AG20443 (cell line): ENCODE data around the gene HPSE2.

Experiments used
- DNase-seq: peaks from one replicate; pipeline ENCODE4 v3.0.0; 2012; ENCODE audit warnings: low spot score, mixed read lengths

HPSE2 gene

GRCh38 chr10:98489561-98490481 lies 745.8 kb downstream of the HPSE2 start:
- peak; percentile 43 for DNase-seq

- DNase-seq = no peak
Observed at GRCh38 chr10:98488669-98489430, 746.8 kb downstream of the HPSE2 start.

- no peak for DNase-seq
Observed at GRCh38 chr10:98487649-98488048, 748.0 kb downstream of the HPSE2 start.

- DNase-seq = peak; percentile 86
Observed at GRCh38 chr10:98486421-98486820, 749.2 kb downstream of the HPSE2 start.

- peak; percentile 34 for DNase-seq
Observed at GRCh38 chr10:98485959-98486358, 749.7 kb downstream of the HPSE2 start.

- no peak for DNase-seq
Observed at GRCh38 chr10:98483658-98484057, 752.0 kb downstream of the HPSE2 start.

GRCh38 chr10:98482096-98482495 lies 753.6 kb downstream of the HPSE2 start:
- no peak for DNase-seq

DNA sequence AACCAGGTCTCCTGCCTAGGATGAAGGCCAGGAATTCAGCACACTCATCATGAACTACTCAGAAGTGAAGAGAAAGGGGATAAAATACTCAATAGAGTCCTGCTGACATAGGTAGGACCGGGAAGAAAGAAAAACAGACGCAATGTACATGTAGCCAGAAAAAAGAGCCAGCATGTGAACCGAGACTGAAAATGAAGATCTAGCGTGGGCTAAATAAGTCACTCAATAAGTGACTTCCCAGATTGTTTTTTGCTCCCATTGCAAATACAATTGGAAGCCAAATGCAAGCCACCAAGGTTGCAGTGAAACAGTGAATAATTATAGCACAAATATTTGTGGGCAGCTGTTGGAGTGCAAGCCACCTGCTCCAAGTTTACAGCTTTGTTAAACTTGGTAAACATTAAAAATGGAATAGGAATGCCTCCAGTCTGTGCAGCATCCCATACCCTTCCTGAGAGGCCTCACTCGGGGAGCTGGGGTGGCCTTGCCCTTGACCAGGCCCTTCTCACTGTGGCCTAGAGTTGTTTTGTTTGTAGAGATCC lies 754.2 kb downstream of the HPSE2 start:
- no peak for DNase-seq

GRCh38 chr10:98478430-98479222 lies 757.0 kb downstream of the HPSE2 start:
- peak; percentile 29 for DNase-seq

DNA sequence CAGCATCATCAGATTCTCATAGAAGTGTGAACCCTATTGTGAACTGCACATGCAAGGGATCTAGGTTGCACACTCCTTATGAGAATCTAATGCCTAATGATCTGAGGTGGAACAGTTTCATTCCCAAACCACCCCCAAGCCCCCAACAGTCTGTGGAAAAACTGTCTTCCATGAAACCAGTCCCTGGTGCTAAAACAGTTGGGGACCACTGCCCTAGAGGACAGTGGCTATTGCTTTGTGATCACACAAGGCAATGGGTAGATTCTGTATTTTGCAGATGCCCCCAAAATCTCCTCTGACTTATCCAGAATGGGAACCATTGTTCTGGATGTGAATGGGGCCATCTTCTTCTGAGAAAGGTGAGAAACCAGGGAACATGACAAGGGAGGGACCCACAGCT lies 757.8 kb downstream of the HPSE2 start:
- no peak for DNase-seq

- DNase-seq = no peak
Observed at GRCh38 chr10:98474628-98475027, 761.0 kb downstream of the HPSE2 start.

- DNase-seq = no peak
Observed at GRCh38 chr10:98472196-98472595, 763.5 kb downstream of the HPSE2 start.

DNA sequence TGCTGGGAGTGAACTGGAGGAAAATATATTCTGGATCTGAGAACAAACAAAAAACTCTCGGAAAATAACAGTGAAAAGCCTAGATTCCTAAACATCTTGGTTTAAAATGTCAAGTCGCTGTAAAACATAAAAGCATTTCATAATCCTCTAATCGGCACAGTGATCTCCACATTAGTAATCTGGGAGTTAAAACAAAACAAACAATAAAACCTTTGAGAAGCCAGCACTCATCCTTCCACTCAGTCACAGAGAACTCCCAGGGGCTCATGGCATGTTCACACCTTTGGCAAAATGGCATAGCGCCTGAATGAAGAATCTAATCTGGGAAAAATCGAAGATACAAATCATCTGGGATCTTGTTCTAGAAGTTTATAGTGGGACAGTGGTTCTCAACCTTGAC lies 764.8 kb downstream of the HPSE2 start:
- no peak for DNase-seq

DNA sequence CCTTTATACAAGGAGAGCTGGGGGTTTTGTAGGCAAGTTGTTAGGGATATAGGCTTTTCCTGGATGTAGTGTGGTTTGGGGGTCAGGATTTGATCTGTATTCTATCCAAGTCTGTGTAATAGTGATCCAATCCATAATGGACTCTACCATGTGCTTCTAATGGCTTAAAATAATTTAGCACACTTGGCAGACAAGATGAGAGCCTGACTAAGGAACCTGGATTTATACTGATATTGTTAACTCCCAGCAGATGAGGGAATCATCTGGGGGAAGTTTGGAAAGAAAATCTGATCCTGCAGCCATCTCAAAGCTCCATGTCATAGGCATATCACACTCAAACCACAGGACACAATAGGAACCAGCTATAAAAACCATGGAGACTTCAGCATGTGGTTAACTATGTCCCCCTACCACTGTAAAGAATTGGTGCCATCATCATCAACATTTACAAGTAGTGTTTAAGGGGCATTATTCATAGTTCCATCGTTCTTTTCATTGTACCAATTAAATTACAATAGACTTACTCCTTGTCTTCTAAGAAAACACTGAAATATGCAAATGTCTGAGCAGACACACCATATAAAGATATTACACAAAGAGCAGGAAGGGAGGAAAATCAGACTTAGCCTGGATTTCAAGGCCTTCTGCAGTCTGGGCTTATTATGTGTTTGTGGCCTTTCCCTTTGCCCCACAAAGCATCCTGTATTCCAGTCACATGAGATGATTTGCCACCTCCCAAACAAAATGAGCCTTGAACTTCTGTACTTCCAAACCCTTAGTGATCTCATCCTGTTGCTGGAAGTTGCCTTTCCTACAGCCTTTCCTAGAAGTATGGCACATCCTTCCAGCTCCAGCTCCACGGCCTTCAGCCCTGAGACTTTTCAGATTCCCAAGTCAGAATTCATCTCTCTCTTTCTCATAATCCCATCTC lies 766.4 kb downstream of the HPSE2 start:
- DNase-seq = no peak

- peak; percentile 92 for DNase-seq
Observed at GRCh38 chr10:98467506-98468318, 767.9 kb downstream of the HPSE2 start.

GRCh38 chr10:98466861-98467505 lies 768.7 kb downstream of the HPSE2 start:
- DNase-seq = no peak

DNA sequence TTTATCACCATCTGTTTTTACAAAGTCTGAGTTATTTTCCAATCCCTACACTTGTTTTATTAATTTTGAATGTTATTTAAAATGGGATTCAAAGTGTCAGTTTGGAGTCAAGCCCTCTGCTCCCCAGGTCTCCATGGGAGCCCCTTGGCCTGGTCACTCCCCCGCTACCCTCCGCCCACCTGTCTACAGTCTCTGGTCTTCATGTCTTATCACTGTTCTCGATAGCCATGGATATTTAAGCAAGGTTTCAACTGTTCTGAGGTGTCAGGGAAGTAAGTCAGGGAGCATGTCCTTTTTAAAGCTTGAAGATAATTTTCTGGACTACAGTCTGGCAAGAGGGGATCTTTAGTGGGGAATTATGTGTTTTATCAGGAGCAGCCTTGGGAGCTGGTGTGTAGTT lies 769.8 kb downstream of the HPSE2 start:
- DNase-seq = no peak

GRCh38 chr10:98463976-98464754 lies 771.5 kb downstream of the HPSE2 start:
- no peak for DNase-seq

DNA sequence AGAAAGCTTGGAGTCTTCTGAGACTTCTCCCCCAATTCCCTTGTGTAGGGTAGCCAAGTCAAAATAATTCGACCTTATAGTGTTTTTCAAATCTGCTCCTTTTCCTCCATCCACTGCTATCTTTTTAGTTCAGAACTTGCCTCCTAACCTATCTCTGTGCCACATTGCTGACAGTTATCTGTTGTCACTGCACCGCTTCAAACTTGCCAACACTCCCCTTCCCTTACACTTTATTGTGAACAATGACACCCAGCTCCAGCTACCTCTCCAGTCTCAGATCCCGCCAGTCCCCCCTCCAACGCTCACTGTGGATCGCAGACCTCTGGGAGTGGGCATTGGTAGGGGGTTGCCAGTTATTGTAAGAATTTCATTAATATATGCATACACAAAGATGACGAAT lies 772.6 kb downstream of the HPSE2 start:
- DNase-seq = no peak
